Measurements from ENCODE around the gene RNF157.

- TF ChIP-seq CTCF (IDR thresholded peaks at IDR 0.05; ENCODE audit: low read depth, low read length, poor library complexity, severe bottlenecking) (no peak), EZH2phosphoT487 (IDR thresholded peaks at IDR 0.05; ENCODE audit: borderline replicate concordance, low read length) (no peak)
Measured at GRCh38 chr17:76150712-76151622, 89.3 kb downstream of the RNF157 start.

Data from DOHH2 (cell line).